Breast epithelium (tissue), 4 donors: ENCODE data around the gene RIPOR2. TPM values are rescaled to one million over a fixed set of nuclear protein-coding genes. Genes with fewer than 3 reads are reported as not detected.

Source experiments
- DNase-seq, 2 donors: peaks; one replicate each; pipeline ENCODE4 v3.0.0-alpha.2; 2019; ENCODE audit warnings: low spot score in 2 of 2
- H3K27ac ChIP-seq, 2 donors: fragments of 200-600 bp; sonication (generic) in 1 of 2; one replicate each; pipeline ENCODE4 v1.5.1; 2016 to 2019; ENCODE audit warnings: mild to moderate bottlenecking in 1 of 2
- H3K27me3 ChIP-seq, 2 donors: fragments of 200-600 bp; sonication (generic) in 1 of 2; one replicate each; pipeline versions ENCODE4 v1.5.1 to v1.6.0; 2017 to 2019; ENCODE audit warnings: control low read depth in 1 of 2, mild to moderate bottlenecking in 1 of 2
- H3K36me3 ChIP-seq: fragments of 200-600 bp; one replicate; pipeline ENCODE4 v1.5.1; 2019
- H3K4me1 ChIP-seq, 2 donors: fragments of 200-600 bp; sonication (generic); one replicate each; pipeline ENCODE4 v1.5.1; 2016 to 2019; ENCODE audit warnings: control low read depth in 1 of 2
- H3K4me3 ChIP-seq, 3 donors: fragments of 200-600 bp; sonication (generic); 1 replicate in 2 of 3; 2 replicates in 1 of 3; pipeline ENCODE4 v1.5.1; 2016 to 2019; ENCODE audit warnings: mild to moderate bottlenecking in 3 of 3, moderate library complexity in 2 of 3
- H3K9me3 ChIP-seq, 2 donors: fragments of 200-600 bp; sonication (generic) in 1 of 2; one replicate each; pipeline ENCODE4 v1.5.1; 2016 to 2019; ENCODE audit warnings: control low read depth in 1 of 2
- POLR2A ChIP-seq: fragments of 450-650 bp; IDR thresholded peaks from one replicate; pipeline ENCODE4 v1.6.1; 2016; ENCODE audit warnings: antibody characterized with exemption, mild to moderate bottlenecking, moderate library complexity
- POLR2AphosphoS5 ChIP-seq, 3 donors: sonication (generic); formaldehyde crosslinking; IDR thresholded peaks; one replicate each; pipeline ENCODE4 v1.6.1; 2017; ENCODE audit warnings: antibody characterized with exemption in 3 of 3
- intact Hi-C: fragments of 100-400 bp; cut with DNase I; formaldehyde crosslinking; loops from one replicate; pipeline ENCODE4 v1.15.1; 2023; ENCODE audit warnings: low total_unique reads
- total RNA-seq, 3 donors: library from RNA; depleted of rRNA; stranded (reverse); fragments of >200 nt; gene quantifications; one replicate each; pipeline ENCODE4 v1.1.0, GENCODE V29; 2016
- TF ChIP-seq, protein P1 (sequence below), 3 donors: fragments of 450-650 bp; IDR thresholded peaks; one replicate each; pipeline ENCODE4 v1.5.1; 2016 to 2017; ENCODE audit warnings: antibody characterized with exemption in 3 of 3, mild to moderate bottlenecking in 3 of 3, moderate library complexity in 3 of 3

Gene RIPOR2
- total RNA-seq, 3 donors from 2014 or later, result 13.8 to 70.5 (median 29.2) TPM

GRCh38 chr6:24905483-24905882, 30.3 kb downstream of the RIPOR2 start:
- intact Hi-C loops, result no loop called here
- DNase-seq, result no peak
- peaks cover 0 to 2% of the 10 kb centered on the region in 2 donors for H3K4me1 ChIP-seq

GRCh38 chr6:24903681-24904080, 32.1 kb downstream of the RIPOR2 start:
- intact Hi-C loops, result no loop called here
- no peak for TF ChIP-seq POLR2AphosphoS5 (IDR thresholded peaks at IDR 0.05)
- TF ChIP-seq, protein P1, sequence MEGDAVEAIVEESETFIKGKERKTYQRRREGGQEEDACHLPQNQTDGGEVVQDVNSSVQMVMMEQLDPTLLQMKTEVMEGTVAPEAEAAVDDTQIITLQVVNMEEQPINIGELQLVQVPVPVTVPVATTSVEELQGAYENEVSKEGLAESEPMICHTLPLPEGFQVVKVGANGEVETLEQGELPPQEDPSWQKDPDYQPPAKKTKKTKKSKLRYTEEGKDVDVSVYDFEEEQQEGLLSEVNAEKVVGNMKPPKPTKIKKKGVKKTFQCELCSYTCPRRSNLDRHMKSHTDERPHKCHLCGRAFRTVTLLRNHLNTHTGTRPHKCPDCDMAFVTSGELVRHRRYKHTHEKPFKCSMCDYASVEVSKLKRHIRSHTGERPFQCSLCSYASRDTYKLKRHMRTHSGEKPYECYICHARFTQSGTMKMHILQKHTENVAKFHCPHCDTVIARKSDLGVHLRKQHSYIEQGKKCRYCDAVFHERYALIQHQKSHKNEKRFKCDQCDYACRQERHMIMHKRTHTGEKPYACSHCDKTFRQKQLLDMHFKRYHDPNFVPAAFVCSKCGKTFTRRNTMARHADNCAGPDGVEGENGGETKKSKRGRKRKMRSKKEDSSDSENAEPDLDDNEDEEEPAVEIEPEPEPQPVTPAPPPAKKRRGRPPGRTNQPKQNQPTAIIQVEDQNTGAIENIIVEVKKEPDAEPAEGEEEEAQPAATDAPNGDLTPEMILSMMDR (IDR thresholded peaks at IDR 0.05), result no peak
- TF ChIP-seq POLR2A, result no peak

More at GRCh38 chr6:24905483-24905882, 30.3 kb downstream of the RIPOR2 start:
- no peaks in the 10 kb centered on the region for H3K36me3 ChIP-seq
- no peak for TF ChIP-seq POLR2A
- TF ChIP-seq, protein P1 (IDR thresholded peaks at IDR 0.05), result peak in 1 of 3 donors; percentile 17
- H3K4me3 ChIP-seq, result no peak overlapping the region
- H3K27ac ChIP-seq, result peak overlapping the region; percentile 36 to 37
- no peaks in the 10 kb centered on the region for H3K9me3 ChIP-seq
- no peaks in the 10 kb centered on the region for H3K27me3 ChIP-seq

GRCh38 chr6:24902782-24903181, 33.0 kb downstream of the RIPOR2 start:
- Histone ChIP-seq H3K27me3 (no peaks in the 10 kb centered on the region), H3K36me3 (no peaks in the 10 kb centered on the region), H3K27ac (no peak overlapping the region), H3K4me1 (no peaks in the 10 kb centered on the region), H3K4me3 (no peak overlapping the region), H3K9me3 (no peaks in the 10 kb centered on the region)
- no peak for DNase-seq
- intact Hi-C loops, result no loop called here
- TF ChIP-seq, protein P1 (IDR thresholded peaks at IDR 0.05), result no peak
- TF ChIP-seq POLR2A (no peak), POLR2AphosphoS5 (IDR thresholded peaks at IDR 0.05) (no peak)

More at GRCh38 chr6:24903681-24904080, 32.1 kb downstream of the RIPOR2 start:
- Histone ChIP-seq H3K4me3 (no peak overlapping the region), H3K27ac (no peak overlapping the region), H3K27me3 (no peaks in the 10 kb centered on the region), H3K36me3 (no peaks in the 10 kb centered on the region), H3K9me3 (no peaks in the 10 kb centered on the region), H3K4me1 (no peaks in the 10 kb centered on the region)
- DNase-seq, result no peak

DNA sequence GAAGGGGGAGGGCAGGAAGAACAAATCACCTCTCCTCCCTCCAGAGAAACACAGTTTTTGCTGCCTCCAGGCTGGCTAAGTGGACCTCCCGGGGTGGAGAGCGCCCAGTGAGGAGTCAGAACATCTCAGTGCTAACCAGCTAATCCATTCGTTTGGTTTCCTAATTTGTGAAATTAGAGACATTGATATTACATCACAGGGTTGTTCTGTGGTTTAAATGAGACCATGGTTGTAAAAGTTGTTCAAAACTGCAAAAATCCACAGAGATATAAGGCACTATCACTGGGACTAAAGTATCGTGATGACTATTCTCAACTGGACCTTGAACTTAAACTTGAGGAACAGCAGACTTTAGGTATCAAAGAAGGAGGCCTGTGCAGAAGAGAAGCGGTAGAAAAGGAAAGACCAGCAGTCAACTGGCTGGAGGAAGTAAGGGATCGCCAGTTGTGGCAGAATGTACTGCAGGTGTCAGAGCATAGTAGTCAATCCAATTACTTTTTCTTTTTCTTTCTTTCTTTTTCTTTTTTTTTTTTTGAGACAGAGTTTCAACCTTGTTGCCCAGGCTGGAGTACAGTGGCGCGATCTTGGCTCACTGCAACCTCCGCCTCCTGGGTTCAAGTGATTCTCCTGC, 33.9 kb downstream of the RIPOR2 start:
- TF ChIP-seq POLR2A (no peak), POLR2AphosphoS5 (IDR thresholded peaks at IDR 0.05) (no peak)
- TF ChIP-seq, protein P1 (IDR thresholded peaks at IDR 0.05), result no peak

GRCh38 chr6:24900917-24901697, 34.7 kb downstream of the RIPOR2 start:
- Histone ChIP-seq H3K27ac (peak overlapping the region in 1 of 2 donors; percentile 59), H3K9me3 (no peaks in the 10 kb centered on the region), H3K4me1 (no peaks in the 10 kb centered on the region), H3K4me3 (no peak overlapping the region), H3K27me3 (no peaks in the 10 kb centered on the region), H3K36me3 (no peaks in the 10 kb centered on the region)
- intact Hi-C loops, result no loop called here
- no peak for DNase-seq
- TF ChIP-seq POLR2A, result no peak
- no peak for TF ChIP-seq POLR2AphosphoS5 (IDR thresholded peaks at IDR 0.05)
- TF ChIP-seq, protein P1 (IDR thresholded peaks at IDR 0.05), result no peak

More for the DNA sequence above, 33.9 kb downstream of the RIPOR2 start:
- H3K4me3 ChIP-seq, result no peak overlapping the region
- H3K4me1 ChIP-seq, result no peaks in the 10 kb centered on the region
- H3K36me3 ChIP-seq, result no peaks in the 10 kb centered on the region
- intact Hi-C loops, result no loop called here
- H3K27ac ChIP-seq, result peak overlapping the region in 1 of 2 donors; percentile 59
- H3K27me3 ChIP-seq, result no peaks in the 10 kb centered on the region
- DNase-seq, result no peak
- H3K9me3 ChIP-seq, result no peaks in the 10 kb centered on the region
